C4-2B (cell line): Measurements from ENCODE around the gene CTNNA3.

ENCODE experiments used
- ZFX ChIP-seq: fragments of 450-650 bp; IDR thresholded peaks from 2 replicates; pipeline ENCODE4 v1.6.1; 2017
- TF ChIP-seq, protein P1 (sequence below): fragments of 450-650 bp; conservative IDR thresholded peaks from 2 replicates; pipeline ENCODE4 v1.5.1; 2017; ENCODE audit warnings: mild to moderate bottlenecking

DNA sequence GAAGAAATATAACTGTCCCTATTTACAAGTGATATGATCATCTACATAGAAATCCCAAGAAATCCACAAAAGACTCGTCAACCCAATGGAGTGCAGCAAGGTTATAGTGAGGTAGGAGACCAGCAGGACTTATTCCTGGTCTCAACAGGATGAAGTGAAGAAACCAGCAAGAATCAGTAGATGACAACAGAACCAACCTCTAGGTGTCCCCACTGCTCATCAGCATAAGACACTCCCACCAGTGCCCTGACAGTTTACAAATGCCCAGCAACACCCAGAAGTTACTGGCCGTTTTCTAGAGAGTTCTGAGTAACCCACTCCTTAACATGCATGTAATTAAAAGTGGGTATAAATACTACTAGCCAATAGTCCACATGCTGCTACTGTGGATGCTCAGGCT is 1240.7 kb downstream of the CTNNA3 start:
- TF ChIP-seq, protein P1, sequence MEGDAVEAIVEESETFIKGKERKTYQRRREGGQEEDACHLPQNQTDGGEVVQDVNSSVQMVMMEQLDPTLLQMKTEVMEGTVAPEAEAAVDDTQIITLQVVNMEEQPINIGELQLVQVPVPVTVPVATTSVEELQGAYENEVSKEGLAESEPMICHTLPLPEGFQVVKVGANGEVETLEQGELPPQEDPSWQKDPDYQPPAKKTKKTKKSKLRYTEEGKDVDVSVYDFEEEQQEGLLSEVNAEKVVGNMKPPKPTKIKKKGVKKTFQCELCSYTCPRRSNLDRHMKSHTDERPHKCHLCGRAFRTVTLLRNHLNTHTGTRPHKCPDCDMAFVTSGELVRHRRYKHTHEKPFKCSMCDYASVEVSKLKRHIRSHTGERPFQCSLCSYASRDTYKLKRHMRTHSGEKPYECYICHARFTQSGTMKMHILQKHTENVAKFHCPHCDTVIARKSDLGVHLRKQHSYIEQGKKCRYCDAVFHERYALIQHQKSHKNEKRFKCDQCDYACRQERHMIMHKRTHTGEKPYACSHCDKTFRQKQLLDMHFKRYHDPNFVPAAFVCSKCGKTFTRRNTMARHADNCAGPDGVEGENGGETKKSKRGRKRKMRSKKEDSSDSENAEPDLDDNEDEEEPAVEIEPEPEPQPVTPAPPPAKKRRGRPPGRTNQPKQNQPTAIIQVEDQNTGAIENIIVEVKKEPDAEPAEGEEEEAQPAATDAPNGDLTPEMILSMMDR = peak; percentile 49
- no peak for TF ChIP-seq ZFX
